NOMO-1 (cell line): ENCODE data around the gene MFN2.
"Not testable (repeated sequence)": the region's sequence is repeated elsewhere in the genome, so short reads cannot be mapped to it uniquely, and the experiment has no call there.

Source experiments
- DNase-seq, 2 experiments: peaks; one replicate each; lab custom pipeline; 2025; ENCODE audit not compliant: unreplicated experiment in 2 of 2; lab: John Stamatoyannopoulos, UW

The MFN2 gene

GRCh38 chr1:12015499-12015898 is 35.3 kb downstream of the MFN2 start:
- DNase-seq: no peak

- no peak for DNase-seq
These were observed 35.9 kb downstream of the MFN2 start for GRCh38 chr1:12016182-12016581.

GRCh38 chr1:12019858-12020509 is 39.7 kb downstream of the MFN2 start:
- peak; percentile 66 to 86 for DNase-seq

GRCh38 chr1:12021616-12022015 is 41.4 kb downstream of the MFN2 start:
- no peak for DNase-seq

- DNase-seq: no peak
These were observed 41.8 kb downstream of the MFN2 start for GRCh38 chr1:12022036-12022435.

GRCh38 chr1:12026586-12026985 is 46.3 kb downstream of the MFN2 start:
- no peak for DNase-seq

GRCh38 chr1:12028248-12028647 is 48.0 kb downstream of the MFN2 start:
- no peak for DNase-seq

- DNase-seq: no peak
These were observed 48.8 kb downstream of the MFN2 start for GRCh38 chr1:12028957-12029511.

GRCh38 chr1:12029720-12030339 is 49.6 kb downstream of the MFN2 start:
- DNase-seq: no peak

GRCh38 chr1:12031039-12031980 is 51.1 kb downstream of the MFN2 start:
- DNase-seq: no peak

GRCh38 chr1:12032161-12032621 is 51.9 kb downstream of the MFN2 start:
- DNase-seq: no peak

- not testable (repeated sequence) for DNase-seq
These were observed 53.2 kb downstream of the MFN2 start for GRCh38 chr1:12033441-12033840.

- DNase-seq: no peak
These were observed 54.1 kb downstream of the MFN2 start for GRCh38 chr1:12034381-12034801.

- DNase-seq: peak; percentile 64 to 73
These were observed 55.1 kb downstream of the MFN2 start for GRCh38 chr1:12035312-12035711.

- DNase-seq: no peak
These were observed 57.5 kb downstream of the MFN2 start for GRCh38 chr1:12037486-12038355.

- DNase-seq: no peak
These were observed 58.3 kb downstream of the MFN2 start for GRCh38 chr1:12038356-12039163.

- no peak for DNase-seq
These were observed 58.9 kb downstream of the MFN2 start for GRCh38 chr1:12039164-12039525.

GRCh38 chr1:12039824-12040456 is 59.7 kb downstream of the MFN2 start:
- not testable (repeated sequence) for DNase-seq
